Measurements from ENCODE around the gene BBX.

- TF ChIP-seq CEBPB (IDR thresholded peaks at IDR 0.05), result no peak
- no peak for TF ChIP-seq RAD21 (IDR thresholded peaks at IDR 0.05; ENCODE audit: low read depth)
- TF ChIP-seq EP300 (IDR thresholded peaks at IDR 0.05; ENCODE audit: borderline replicate concordance), result no peak
- TF ChIP-seq MAX (IDR thresholded peaks at IDR 0.05), result no peak
- no peak for TF ChIP-seq FOXM1 (IDR thresholded peaks at IDR 0.05; ENCODE audit: borderline replicate concordance, low read depth)
- TF ChIP-seq REST (IDR thresholded peaks at IDR 0.05; ENCODE audit: low read depth), result no peak
- TF ChIP-seq CREB1 (IDR thresholded peaks at IDR 0.05; ENCODE audit: low read depth), result no peak
- no peak for TF ChIP-seq TAF1 (IDR thresholded peaks at IDR 0.05; ENCODE audit: low read depth)
Measured at GRCh38 chr3:107798381-107798780, 275.6 kb downstream of the BBX start.
